GM12878 (cell line): Measurements from ENCODE around the gene RBM42. TPM values are rescaled to one million over a fixed set of nuclear protein-coding genes. Genes with fewer than 3 reads are reported as not detected.

ENCODE experiments used
- ATAC-seq: fragments of 200-7000 bp; cut with Tn5 transposase; 3 replicates; pipeline ENCODE4 v1.9.1; 2020; ENCODE audit warnings: mild to moderate bottlenecking, moderate library complexity
- BruUV-seq: library from RNA; stranded (reverse); fragments of 400-500 nt; replicated peaks from 2 replicates; lab custom pipeline; 2021; lab: Mats Ljungman, UMichigan
- CTCF ChIA-PET: fragments of 300-600 bp; sonication (Branson Sonifier 250); formaldehyde crosslinking; extraction: SDS; loops from one replicate; lab custom pipeline; 2021; ENCODE audit warnings: inconsistent platforms; lab: Yijun Ruan, JAX
- POLR2A ChIA-PET: fragments of 350-600 bp; formaldehyde crosslinking; extraction: SDS; loops from one replicate; lab custom pipeline; 2021; ENCODE audit warnings: inconsistent platforms; lab: Charles Lee
- RAD21 ChIA-PET: fragments of 300-600 bp; sonication (Branson Sonifier 250); formaldehyde crosslinking; loops from one replicate; lab custom pipeline; 2023; ENCODE audit warnings: antibody characterized with exemption; ENCODE audit not compliant: unreplicated experiment; lab: Charles Lee
- SMC1A ChIA-PET: fragments of 300-600 bp; sonication (Branson Sonifier 250); formaldehyde crosslinking; loops from one replicate; lab custom pipeline; 2023; ENCODE audit not compliant: unreplicated experiment, uncharacterized antibody; lab: Charles Lee
- DNase-seq: peaks from one replicate; pipeline ENCODE4 v3.0.0-alpha.2; 2011; ENCODE audit warnings: low read depth, low spot score
- FAIRE-seq: peaks from 3 replicates; lab custom pipeline; 2011; peaks lifted over from hg19 to GRCh38; lab: Jason Lieb, UNC
- H2AFZ ChIP-seq: 2 replicates; pipeline ENCODE4 v1.6.0; 2011; ENCODE audit warnings: low read depth, low read length, control low read depth; ENCODE audit not compliant: control insufficient read depth
- H3K27ac ChIP-seq: 2 replicates; pipeline ENCODE4 v1.5.1; 2011; ENCODE audit warnings: control low read depth; ENCODE audit not compliant: control insufficient read depth, insufficient read depth
- H3K27me3 ChIP-seq, 2 experiments: replicated peaks in 1 of 2; 2 replicates each; pipeline versions ENCODE4 v1.6.0 to v1.6.1; 2011; ENCODE audit warnings: low read length in 1 of 2; ENCODE audit not compliant: control insufficient read depth in 2 of 2, insufficient read depth in 2 of 2
- H3K36me3 ChIP-seq, 2 experiments: 2 replicates each; pipeline ENCODE4 v1.5.1; 2011; ENCODE audit warnings: low read length in 1 of 2; ENCODE audit not compliant: control insufficient read depth in 2 of 2, insufficient read depth in 2 of 2
- H3K4me1 ChIP-seq: 2 replicates; pipeline ENCODE4 v1.6.1; 2011; ENCODE audit warnings: mild to moderate bottlenecking, low read length, moderate library complexity, mixed read lengths; ENCODE audit not compliant: control insufficient read depth, insufficient read depth
- H3K4me2 ChIP-seq: 2 replicates; pipeline ENCODE4 v1.6.0; 2011; ENCODE audit warnings: control low read depth; ENCODE audit not compliant: control insufficient read depth, insufficient read depth
- H3K4me3 ChIP-seq: fragments of 200-600 bp; sonication (generic); 2 replicates; pipeline ENCODE4 v1.5.1; 2016
- H3K79me2 ChIP-seq: 2 replicates; pipeline ENCODE4 v1.6.0; 2011; ENCODE audit warnings: low read length; ENCODE audit not compliant: control insufficient read depth, insufficient read depth
- H3K9ac ChIP-seq: 2 replicates; pipeline ENCODE4 v1.8.0; 2011; ENCODE audit warnings: low read length, control low read depth, mixed read lengths; ENCODE audit not compliant: control insufficient read depth, insufficient read depth
- H3K9me3 ChIP-seq: replicated peaks from 3 replicates; pipeline ENCODE4 v1.5.1; 2011; ENCODE audit warnings: mild to moderate bottlenecking, low read length; ENCODE audit not compliant: control insufficient read depth, insufficient read depth
- H4K20me1 ChIP-seq: 2 replicates; pipeline ENCODE4 v1.6.0; 2011; ENCODE audit not compliant: control insufficient read depth, insufficient read depth
- ASH2L ChIP-seq: fragments of 300-600, 200-600 bp; sonication (generic); IDR thresholded peaks from 2 replicates; pipeline ENCODE4 v1.6.1; 2017; ENCODE audit warnings: low read depth, mild to moderate bottlenecking, borderline replicate concordance
- ATF7 ChIP-seq: fragments of 450-650 bp; IDR thresholded peaks from 2 replicates; pipeline ENCODE4 v1.6.1; 2016; ENCODE audit warnings: low read depth, mild to moderate bottlenecking
- BACH1 ChIP-seq: fragments of 450-650 bp; IDR thresholded peaks from 2 replicates; pipeline ENCODE4 v1.6.1; 2017; ENCODE audit warnings: mild to moderate bottlenecking, borderline replicate concordance
- CHD1 ChIP-seq: IDR thresholded peaks from 2 replicates; pipeline ENCODE4 v1.6.1; 2012; ENCODE audit warnings: low read depth, low read length, improper control_type of control experiment
- CREM ChIP-seq: IDR thresholded peaks from 2 replicates; pipeline ENCODE4 v1.6.1; 2014; ENCODE audit warnings: antibody characterized with exemption, low read depth
- DPF2 ChIP-seq: fragments of 450-650 bp; IDR thresholded peaks from 2 replicates; pipeline ENCODE4 v1.6.1; 2017; ENCODE audit warnings: mild to moderate bottlenecking
- GATAD2B ChIP-seq: fragments of 450-650 bp; conservative IDR thresholded peaks from 2 replicates; pipeline ENCODE4 v1.6.1; 2017; ENCODE audit warnings: low read depth, mild to moderate bottlenecking, moderate library complexity
- HCFC1 ChIP-seq: fragments of 150-350 bp; IDR thresholded peaks from 2 replicates; pipeline ENCODE4 v1.6.1; 2014; ENCODE audit warnings: low read length
- HDAC2 ChIP-seq: fragments of 200-600 bp; sonication (generic); IDR thresholded peaks from 2 replicates; pipeline ENCODE4 v1.6.1; 2017
- IRF4 ChIP-seq: IDR thresholded peaks from 2 replicates; pipeline ENCODE4 v1.6.1; 2011; ENCODE audit warnings: low read depth, low read length
- LARP7 ChIP-seq: fragments of 450-650 bp; IDR thresholded peaks from 2 replicates; pipeline ENCODE4 v1.6.1; 2017; ENCODE audit warnings: mild to moderate bottlenecking
- PAX5 ChIP-seq: IDR thresholded peaks from 2 replicates; pipeline ENCODE4 v1.6.1; 2011; ENCODE audit warnings: low read depth, low read length, borderline replicate concordance
- PAX8 ChIP-seq: fragments of 450-650 bp; IDR thresholded peaks from 2 replicates; pipeline ENCODE4 v1.6.1; 2017; ENCODE audit warnings: mild to moderate bottlenecking, moderate library complexity
- RFX5 ChIP-seq: IDR thresholded peaks from 2 replicates; pipeline ENCODE4 v1.6.1; 2011; ENCODE audit warnings: low read depth, low read length, improper control_type of control experiment
- TAF1 ChIP-seq: IDR thresholded peaks from 2 replicates; pipeline ENCODE4 v1.6.1; 2011; ENCODE audit warnings: mild to moderate bottlenecking, low read depth, low read length, borderline replicate concordance
- ZNF217 ChIP-seq: fragments of 450-650 bp; IDR thresholded peaks from 2 replicates; pipeline ENCODE4 v1.6.1; 2017; ENCODE audit warnings: antibody characterized with exemption, mild to moderate bottlenecking
- ZZZ3 ChIP-seq: IDR thresholded peaks from 2 replicates; pipeline ENCODE4 v1.6.1; 2011; ENCODE audit warnings: low read depth; ENCODE audit not compliant: control insufficient read depth, insufficient read length
- WGBS: methylation state at CpG from one replicate; pipeline ENCODE4 v1.1.6; 2016; ENCODE audit warnings: low lambda C conversion rate; ENCODE audit not compliant: insufficient replicate concordance, insufficient coverage; ENCODE audit errors: missing lambda C conversion rate; 5-methylcytosine and 5-hydroxymethylcytosine counted together
- in situ Hi-C: fragments of 300-500 bp; cut with MboI; formaldehyde crosslinking; loops from 9 replicates; pipeline ENCODE4 v1.14.3; 2018; ENCODE audit warnings: mixed read lengths
- intact Hi-C: fragments of 100-400 bp; cut with micrococcal nuclease; formaldehyde crosslinking; loops from one replicate; pipeline ENCODE4 v1.14.2; 2022; ENCODE audit not compliant: unreplicated experiment
- polyA plus RNA-seq, 11 experiments: library from polyadenylated mRNA; depleted of rRNA in 4 of 11; unstranded in 6 of 11; stranded (reverse) in 5 of 11; fragments of >200 nt; fragmentation: Nextera tagmentation in 4 of 11; fragmentation: Illumina TruSeq in 1 of 11; extraction: Ambion mirVana in 4 of 11; extraction: Trizol in 1 of 11; gene quantifications; 1 replicate in 1 of 11; 2 replicates in 10 of 11; pipeline versions ENCODE4 v1.2.1 to v1.2.3, GENCODE V29; 2011 to 2016; ENCODE audit warnings: inconsistent platforms in 2 of 11, missing spikeins in 2 of 11, low read depth in 1 of 11
- total RNA-seq, 4 experiments: library from RNA; depleted of rRNA in 3 of 4; stranded (reverse); fragments of >200 nt in 3 of 4; fragmentation: Illumina TruSeq in 1 of 4; extraction: Trizol in 1 of 4; gene quantifications; 2 replicates each; pipeline versions ENCODE4 v1.2.1 to v1.2.3, GENCODE V29; 2013 to 2021
- TF ChIP-seq, protein P1 (sequence below): IDR thresholded peaks from 2 replicates; pipeline ENCODE4 v1.6.1; 2012; ENCODE audit warnings: low read depth, low read length, improper control_type of control experiment
- TF ChIP-seq, protein P2 (sequence below): IDR thresholded peaks from 2 replicates; pipeline ENCODE4 v1.6.1; 2012; ENCODE audit warnings: low read depth, low read length, improper control_type of control experiment
- TF ChIP-seq, protein P3 (sequence below): fragments of 150-350 bp; IDR thresholded peaks from 2 replicates; pipeline ENCODE4 v1.6.1; 2014; ENCODE audit warnings: mild to moderate bottlenecking, low read depth, low read length

The RBM42 gene
- total and polyA plus RNA-seq, 10 of the 15 experiments (the other 5 are each of a cell fraction or from before 2014, with no cell fraction given), result 4.2 to 117 (median 48.5) TPM

GRCh38 chr19:35663981-35664380 lies 35.1 kb downstream of the RBM42 start:
- ChIA-PET CTCF (interaction anchor here (0.5 kb wide), 1 partner anchor 63 kb away, joined by 3 read pairs; no protein-coding TSS in a partner anchor), POLR2A (no interaction called here), SMC1A (no interaction called here), RAD21 (interaction anchor here (1.3 kb wide), 1 partner anchor 84 kb away, joined by 4 read pairs; the partner anchor contains the start of gene LIN37)
- FAIRE-seq (no peak), ATAC-seq (no peak), DNase-seq (no peak)
- H3K27me3 ChIP-seq, result no peaks in the 10 kb centered on the region
- no peaks in the 10 kb centered on the region for H4K20me1 ChIP-seq
- H3K9ac ChIP-seq, result no peak overlapping the region
- TF ChIP-seq CREM (no peak), ZNF217 (no peak), ZZZ3 (no peak), RFX5 (no peak), HCFC1 (no peak), BACH1 (no peak)
- TF ChIP-seq, protein P1, sequence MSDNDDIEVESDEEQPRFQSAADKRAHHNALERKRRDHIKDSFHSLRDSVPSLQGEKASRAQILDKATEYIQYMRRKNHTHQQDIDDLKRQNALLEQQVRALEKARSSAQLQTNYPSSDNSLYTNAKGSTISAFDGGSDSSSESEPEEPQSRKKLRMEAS, result no peak
- WGBS, result 73% methylated on average over 3 of the region's 3 CpGs
- in situ Hi-C loops, result no loop called here
- H3K79me2 ChIP-seq, result no peaks in the 10 kb centered on the region
- H3K4me2 ChIP-seq, result no peak overlapping the region
- no peak overlapping the region for H3K27ac ChIP-seq
- H3K4me1 ChIP-seq, result no peaks in the 10 kb centered on the region
- intact Hi-C loops, result no loop called here
- H2AFZ ChIP-seq, result no peak overlapping the region
- no TSS peak for BruUV-seq
- H3K36me3 ChIP-seq, result peaks cover 0 to 8% of the 10 kb centered on the region in 2 experiments; a peak in 2 of 4 replicates
- H3K9me3 ChIP-seq, result no peaks in the 10 kb centered on the region
- H3K4me3 ChIP-seq, result no peak overlapping the region

DNA sequence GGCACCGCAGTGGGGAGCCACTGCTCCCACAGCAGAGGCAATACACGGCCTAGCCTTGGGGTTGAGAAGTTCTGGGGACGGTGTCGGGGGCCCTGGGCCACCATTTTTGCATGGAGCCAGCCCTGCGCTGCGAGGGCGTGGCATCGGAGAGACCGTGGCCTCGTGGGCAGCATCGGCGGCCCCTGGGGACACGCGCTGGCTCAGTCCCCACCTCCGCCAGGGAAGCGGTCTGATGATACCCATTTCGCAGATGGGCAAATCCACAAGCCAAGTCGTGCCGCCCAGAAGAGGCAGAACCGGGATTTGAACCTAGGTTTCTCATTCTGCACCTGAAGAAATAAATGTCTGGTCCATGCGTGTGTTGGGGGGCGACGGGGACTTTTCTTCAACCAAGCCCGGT lies 36.3 kb downstream of the RBM42 start:
- ChIA-PET CTCF (no interaction called here), POLR2A (no interaction called here), SMC1A (no interaction called here), RAD21 (no interaction called here)
- intact Hi-C loops, result no loop called here
- DNase-seq, result no peak
- peaks cover 0 to 4% of the 10 kb centered on the region in 2 experiments; a peak in 2 of 4 replicates for H3K36me3 ChIP-seq
- no peaks in the 10 kb centered on the region for H4K20me1 ChIP-seq
- no peaks in the 10 kb centered on the region for H3K4me1 ChIP-seq
- no peaks in the 10 kb centered on the region for H3K27me3 ChIP-seq
- no peaks in the 10 kb centered on the region for H3K9me3 ChIP-seq
- BruUV-seq, result no TSS peak
- no peak overlapping the region for H2AFZ ChIP-seq
- WGBS, result 92% methylated on average over 24 of the region's 24 CpGs
- H3K79me2 ChIP-seq, result no peaks in the 10 kb centered on the region
- FAIRE-seq, result no peak
- in situ Hi-C loops, result no loop called here
- no peak overlapping the region for H3K4me3 ChIP-seq
- H3K4me2 ChIP-seq, result no peak overlapping the region
- H3K9ac ChIP-seq, result no peak overlapping the region
- no peak for ATAC-seq
- no peak overlapping the region for H3K27ac ChIP-seq
- TF ChIP-seq CHD1 (no peak), DPF2 (no peak), ATF7 (no peak), LARP7 (no peak), ASH2L (no peak), HDAC2 (no peak), GATAD2B (no peak), PAX8 (no peak), IRF4 (no peak), TAF1 (no peak), PAX5 (no peak)
- TF ChIP-seq, protein P2, sequence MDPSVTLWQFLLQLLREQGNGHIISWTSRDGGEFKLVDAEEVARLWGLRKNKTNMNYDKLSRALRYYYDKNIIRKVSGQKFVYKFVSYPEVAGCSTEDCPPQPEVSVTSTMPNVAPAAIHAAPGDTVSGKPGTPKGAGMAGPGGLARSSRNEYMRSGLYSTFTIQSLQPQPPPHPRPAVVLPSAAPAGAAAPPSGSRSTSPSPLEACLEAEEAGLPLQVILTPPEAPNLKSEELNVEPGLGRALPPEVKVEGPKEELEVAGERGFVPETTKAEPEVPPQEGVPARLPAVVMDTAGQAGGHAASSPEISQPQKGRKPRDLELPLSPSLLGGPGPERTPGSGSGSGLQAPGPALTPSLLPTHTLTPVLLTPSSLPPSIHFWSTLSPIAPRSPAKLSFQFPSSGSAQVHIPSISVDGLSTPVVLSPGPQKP, result no peak
- TF ChIP-seq, protein P3, sequence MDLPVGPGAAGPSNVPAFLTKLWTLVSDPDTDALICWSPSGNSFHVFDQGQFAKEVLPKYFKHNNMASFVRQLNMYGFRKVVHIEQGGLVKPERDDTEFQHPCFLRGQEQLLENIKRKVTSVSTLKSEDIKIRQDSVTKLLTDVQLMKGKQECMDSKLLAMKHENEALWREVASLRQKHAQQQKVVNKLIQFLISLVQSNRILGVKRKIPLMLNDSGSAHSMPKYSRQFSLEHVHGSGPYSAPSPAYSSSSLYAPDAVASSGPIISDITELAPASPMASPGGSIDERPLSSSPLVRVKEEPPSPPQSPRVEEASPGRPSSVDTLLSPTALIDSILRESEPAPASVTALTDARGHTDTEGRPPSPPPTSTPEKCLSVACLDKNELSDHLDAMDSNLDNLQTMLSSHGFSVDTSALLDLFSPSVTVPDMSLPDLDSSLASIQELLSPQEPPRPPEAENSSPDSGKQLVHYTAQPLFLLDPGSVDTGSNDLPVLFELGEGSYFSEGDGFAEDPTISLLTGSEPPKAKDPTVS, result no peak
